HS-5 (cell line): ENCODE measurements around the gene APOBEC2.
"Not testable (repeated sequence)": the region's sequence is repeated elsewhere in the genome, so short reads cannot be mapped to it uniquely, and the experiment has no call there.

ENCODE experiments used
- DNase-seq: peaks from one replicate; pipeline ENCODE4 v3.0.0-alpha.2; 2012; ENCODE audit warnings: low read depth

The APOBEC2 gene

GRCh38 chr6:41053041-41053440 lies at the start of gene APOBEC2:
Gene APOBEC2, plus strand, starts transcription at chr6:41053202. Its CDS starts 146 bp downstream, at chr6:41053348.
- DNase-seq: no peak

- DNase-seq: not testable (repeated sequence)
These were observed 46.8 kb upstream of the APOBEC2 start for GRCh38 chr6:41006217-41006616.

GRCh38 chr6:41006980-41007379 lies 46.0 kb upstream of the APOBEC2 start:
- DNase-seq: not testable (repeated sequence)

GRCh38 chr6:41008011-41008410 lies 45.0 kb upstream of the APOBEC2 start:
- DNase-seq: no peak

GRCh38 chr6:41009669-41010068 lies 43.3 kb upstream of the APOBEC2 start:
- DNase-seq: no peak

- DNase-seq: no peak
These were observed 41.3 kb upstream of the APOBEC2 start for GRCh38 chr6:41011673-41012072.

- no peak for DNase-seq
These were observed 39.4 kb upstream of the APOBEC2 start for GRCh38 chr6:41013466-41014153.

- DNase-seq: no peak
These were observed 38.2 kb upstream of the APOBEC2 start for GRCh38 chr6:41014780-41015179.

GRCh38 chr6:41015860-41016259 lies 37.1 kb upstream of the APOBEC2 start:
- DNase-seq: not testable (repeated sequence)

GRCh38 chr6:41017663-41018062 lies 35.3 kb upstream of the APOBEC2 start:
- no peak for DNase-seq

- peak; percentile 19 for DNase-seq
These were observed 31.2 kb upstream of the APOBEC2 start for GRCh38 chr6:41021832-41022231.

- no peak for DNase-seq
These were observed 30.7 kb upstream of the APOBEC2 start for GRCh38 chr6:41022294-41022693.

- no peak for DNase-seq
These were observed 29.9 kb upstream of the APOBEC2 start for GRCh38 chr6:41023114-41023513.

- DNase-seq: no peak
These were observed 27.0 kb upstream of the APOBEC2 start for GRCh38 chr6:41025966-41026530.

- no peak for DNase-seq
These were observed 25.8 kb upstream of the APOBEC2 start for GRCh38 chr6:41027241-41027640.

- DNase-seq: peak; percentile 36
These were observed 25.0 kb upstream of the APOBEC2 start for GRCh38 chr6:41027799-41028560.

- DNase-seq: no peak
These were observed 24.2 kb upstream of the APOBEC2 start for GRCh38 chr6:41028561-41029412.

- DNase-seq: no peak
These were observed 20.2 kb upstream of the APOBEC2 start for GRCh38 chr6:41032830-41033229.

GRCh38 chr6:41033776-41034175 lies 19.2 kb upstream of the APOBEC2 start:
- no peak for DNase-seq

- DNase-seq: no peak
These were observed 16.8 kb upstream of the APOBEC2 start for GRCh38 chr6:41036186-41036585.

- no peak for DNase-seq
These were observed 16.4 kb upstream of the APOBEC2 start for GRCh38 chr6:41036601-41037000.
